Measurements from ENCODE around the gene WDTC1. TPM values are rescaled to one million over a fixed set of nuclear protein-coding genes. Genes with fewer than 3 reads are reported as not detected.
"Not testable (repeated sequence)": the region's sequence is repeated elsewhere in the genome, so short reads cannot be mapped to it uniquely, and the experiment has no call there.

Gene WDTC1
- total RNA-seq, 1 donor from 2014 or later = 18.2 TPM

DNA sequence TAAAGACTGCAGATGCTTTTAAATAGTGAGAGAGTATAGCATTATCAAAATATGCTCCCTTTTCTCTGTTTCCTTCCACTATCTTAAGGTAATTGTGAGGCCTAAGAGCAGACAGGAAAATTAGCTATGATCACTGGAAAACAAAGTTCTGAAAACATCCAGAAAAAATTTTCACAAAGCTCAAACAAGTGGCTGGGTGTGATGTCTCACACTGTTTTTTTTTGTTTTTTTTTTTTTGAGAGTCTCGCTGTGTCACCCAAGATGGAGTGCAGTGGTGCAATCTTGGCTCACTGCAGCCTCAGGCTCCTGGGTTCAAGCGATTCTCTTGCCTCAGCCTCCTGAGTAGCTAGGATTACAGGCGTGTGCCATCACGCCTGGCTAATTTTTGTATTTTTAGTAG, 7.2 kb downstream of the WDTC1 start:
- DNase-seq (ENCODE audit: low read depth) (no peak), FAIRE-seq (no peak)
- Histone ChIP-seq H3K9me3 (ENCODE audit: insufficient read depth, low read depth, low read length) (no peaks in the 10 kb centered on the region), H3K79me2 (ENCODE audit: insufficient read depth, low read length) (peaks cover 13% of the 10 kb centered on the region), H3K27ac (ENCODE audit: low read depth, low read length) (no peak overlapping the region), H4K20me1 (ENCODE audit: insufficient read depth, low read length) (peaks cover 18% of the 10 kb centered on the region), H3K27me3 (ENCODE audit: insufficient read depth, low read length) (no peaks in the 10 kb centered on the region), H3K4me3 (ENCODE audit: insufficient read depth, low read depth, low read length) (no peak overlapping the region), H3K4me2 (ENCODE audit: low read length) (no peak overlapping the region), H2AFZ (ENCODE audit: low read depth, low read length) (no peak overlapping the region), H3K9ac (ENCODE audit: low read length) (no peak overlapping the region), H3K4me1 (ENCODE audit: insufficient read depth, low read length) (no peaks in the 10 kb centered on the region), H3K36me3 (ENCODE audit: insufficient read depth, low read length) (no peaks in the 10 kb centered on the region)
- TF ChIP-seq EZH2 (IDR thresholded peaks at IDR 0.05; ENCODE audit: insufficient read depth, low read length) (no peak), CTCF (IDR thresholded peaks at IDR 0.05; ENCODE audit: insufficient read depth, low read depth, low read length) (no peak)
- Mint-ChIP-seq H3K4me1 (ENCODE audit: low read depth, unreplicated experiment) (peaks cover 4% of the 10 kb centered on the region), H3K9me3 (ENCODE audit: unreplicated experiment) (no peaks in the 10 kb centered on the region), H3K36me3 (ENCODE audit: low read depth, unreplicated experiment) (peaks cover 5% of the 10 kb centered on the region), H3K27me3 (ENCODE audit: low read depth, unreplicated experiment) (no peaks in the 10 kb centered on the region), H3K4me3 (ENCODE audit: unreplicated experiment) (no peak overlapping the region), H3K27ac (ENCODE audit: unreplicated experiment) (no peak overlapping the region)

GRCh38 chr1:27243665-27244064, 9.2 kb downstream of the WDTC1 start:
- H3K9ac ChIP-seq (ENCODE audit: low read length); H4K20me1 ChIP-seq (ENCODE audit: insufficient read depth, low read length); H3K4me3 Mint-ChIP-seq (ENCODE audit: unreplicated experiment); H3K4me3 ChIP-seq (ENCODE audit: insufficient read depth, low read depth, low read length); H3K36me3 ChIP-seq (ENCODE audit: insufficient read depth, low read length); H3K27ac ChIP-seq (ENCODE audit: low read depth, low read length); H3K9me3 Mint-ChIP-seq (ENCODE audit: unreplicated experiment); H3K4me1 Mint-ChIP-seq (ENCODE audit: low read depth, unreplicated experiment); H3K4me2 ChIP-seq (ENCODE audit: low read length); H3K27ac Mint-ChIP-seq (ENCODE audit: unreplicated experiment); H3K79me2 ChIP-seq (ENCODE audit: insufficient read depth, low read length); H3K27me3 Mint-ChIP-seq (ENCODE audit: low read depth, unreplicated experiment); DNase-seq (ENCODE audit: low read depth); H3K9me3 ChIP-seq (ENCODE audit: insufficient read depth, low read depth, low read length); FAIRE-seq; H2AFZ ChIP-seq (ENCODE audit: low read depth, low read length); H3K36me3 Mint-ChIP-seq (ENCODE audit: low read depth, unreplicated experiment); H3K4me1 ChIP-seq (ENCODE audit: insufficient read depth, low read length); H3K27me3 ChIP-seq (ENCODE audit: insufficient read depth, low read length): not testable (repeated sequence)

DNA sequence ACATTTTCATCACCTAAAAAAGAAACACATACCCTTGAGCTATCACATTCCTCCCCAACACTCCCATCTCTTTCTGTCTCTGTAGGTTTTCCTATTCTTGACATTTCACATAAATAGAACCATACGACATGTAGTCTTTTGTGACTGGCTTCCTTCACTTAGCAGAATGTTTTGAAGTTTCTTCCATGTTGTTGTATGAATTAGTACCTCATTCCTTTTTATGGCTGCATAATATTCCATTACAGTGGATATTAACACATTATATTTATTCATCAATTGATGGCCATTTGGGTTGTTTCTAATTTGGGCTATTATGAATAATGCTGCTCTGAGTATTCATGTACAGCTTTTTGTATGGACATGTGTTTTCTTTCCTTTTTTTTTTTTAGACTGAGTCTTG, 11.8 kb downstream of the WDTC1 start:
- Histone ChIP-seq H3K79me2 (ENCODE audit: insufficient read depth, low read length) (no peaks in the 10 kb centered on the region), H3K27me3 (ENCODE audit: insufficient read depth, low read length) (no peaks in the 10 kb centered on the region), H3K4me1 (ENCODE audit: insufficient read depth, low read length) (no peaks in the 10 kb centered on the region), H3K36me3 (ENCODE audit: insufficient read depth, low read length) (no peaks in the 10 kb centered on the region), H3K27ac (ENCODE audit: low read depth, low read length) (no peak overlapping the region), H3K9me3 (ENCODE audit: insufficient read depth, low read depth, low read length) (no peaks in the 10 kb centered on the region), H4K20me1 (ENCODE audit: insufficient read depth, low read length) (peaks cover 4% of the 10 kb centered on the region), H3K4me2 (ENCODE audit: low read length) (no peak overlapping the region), H2AFZ (ENCODE audit: low read depth, low read length) (no peak overlapping the region), H3K4me3 (ENCODE audit: insufficient read depth, low read depth, low read length) (no peak overlapping the region), H3K9ac (ENCODE audit: low read length) (no peak overlapping the region)
- no peaks in the 10 kb centered on the region for H3K27me3 Mint-ChIP-seq (ENCODE audit: low read depth, unreplicated experiment)
- DNase-seq (ENCODE audit: low read depth) (no peak), FAIRE-seq (no peak)
- peaks cover 7% of the 10 kb centered on the region for H3K36me3 Mint-ChIP-seq (ENCODE audit: low read depth, unreplicated experiment)
- H3K4me3 Mint-ChIP-seq (ENCODE audit: unreplicated experiment) = no peak overlapping the region
- H3K9me3 Mint-ChIP-seq (ENCODE audit: unreplicated experiment) = no peaks in the 10 kb centered on the region
- no peak for TF ChIP-seq EZH2 (IDR thresholded peaks at IDR 0.05; ENCODE audit: insufficient read depth, low read length)
- TF ChIP-seq CTCF (IDR thresholded peaks at IDR 0.05; ENCODE audit: insufficient read depth, low read depth, low read length) = no peak
- H3K27ac Mint-ChIP-seq (ENCODE audit: unreplicated experiment) = no peak overlapping the region
- peaks cover 4% of the 10 kb centered on the region for H3K4me1 Mint-ChIP-seq (ENCODE audit: low read depth, unreplicated experiment)
